Left ventricle myocardium inferior (tissue), 1 donor: ENCODE measurements around the gene LOC101059915.

Experiments
- DNase-seq: peaks from one replicate; pipeline ENCODE4 v3.0.0-alpha.2; 2020
- H3K27ac ChIP-seq: fragments of 200-600 bp; replicated peaks from 2 replicates; pipeline ENCODE4 v1.8.0; 2021
- H3K27me3 ChIP-seq: fragments of 200-600 bp; 2 replicates; pipeline ENCODE4 v1.8.0; 2021; ENCODE audit warnings: low read depth
- H3K36me3 ChIP-seq: fragments of 200-600 bp; 2 replicates; pipeline ENCODE4 v1.8.0; 2021
- H3K4me1 ChIP-seq: fragments of 200-600 bp; 2 replicates; pipeline ENCODE4 v1.8.0; 2021
- H3K4me3 ChIP-seq: fragments of 200-600 bp; 2 replicates; pipeline ENCODE4 v1.8.0; 2021; ENCODE audit warnings: mild to moderate bottlenecking, moderate library complexity
- H3K9me3 ChIP-seq: fragments of 200-600 bp; replicated peaks from 2 replicates; pipeline ENCODE4 v1.8.0; 2021
- intact Hi-C: fragments of 100-400 bp; cut with micrococcal nuclease; formaldehyde crosslinking; loops from one replicate; pipeline ENCODE4 v1.11.0; 2022
- TF ChIP-seq, protein P1 (sequence below): fragments of 200-600 bp; IDR thresholded peaks from 2 replicates; pipeline ENCODE4 v1.8.0; 2021; ENCODE audit warnings: antibody characterized with exemption, mild to moderate bottlenecking, borderline replicate concordance
- donor health status: DM: no; HTN: yes; CAD: no; lungs with severe emphysema.

The LOC101059915 gene

DNA sequence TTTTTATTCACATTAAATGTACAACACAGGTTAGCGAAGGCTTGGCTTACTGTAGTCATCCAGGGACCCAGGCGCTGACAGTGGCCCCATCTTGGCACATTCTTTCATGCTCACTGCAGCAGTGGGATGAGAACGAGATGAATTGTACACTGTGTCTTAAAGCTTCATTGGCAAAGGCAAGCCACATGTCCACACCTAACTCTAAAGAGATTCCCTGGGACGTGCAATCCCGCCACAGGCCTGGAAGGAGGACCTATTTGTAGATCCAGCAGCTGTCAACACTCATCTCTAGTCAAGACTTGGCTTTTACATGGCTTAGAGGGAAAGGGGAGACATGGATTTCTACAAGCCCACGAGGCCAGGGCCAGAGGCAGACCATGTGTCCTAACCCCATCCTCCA is 33.0 kb upstream of the LOC101059915 start:
- TF ChIP-seq, protein P1, sequence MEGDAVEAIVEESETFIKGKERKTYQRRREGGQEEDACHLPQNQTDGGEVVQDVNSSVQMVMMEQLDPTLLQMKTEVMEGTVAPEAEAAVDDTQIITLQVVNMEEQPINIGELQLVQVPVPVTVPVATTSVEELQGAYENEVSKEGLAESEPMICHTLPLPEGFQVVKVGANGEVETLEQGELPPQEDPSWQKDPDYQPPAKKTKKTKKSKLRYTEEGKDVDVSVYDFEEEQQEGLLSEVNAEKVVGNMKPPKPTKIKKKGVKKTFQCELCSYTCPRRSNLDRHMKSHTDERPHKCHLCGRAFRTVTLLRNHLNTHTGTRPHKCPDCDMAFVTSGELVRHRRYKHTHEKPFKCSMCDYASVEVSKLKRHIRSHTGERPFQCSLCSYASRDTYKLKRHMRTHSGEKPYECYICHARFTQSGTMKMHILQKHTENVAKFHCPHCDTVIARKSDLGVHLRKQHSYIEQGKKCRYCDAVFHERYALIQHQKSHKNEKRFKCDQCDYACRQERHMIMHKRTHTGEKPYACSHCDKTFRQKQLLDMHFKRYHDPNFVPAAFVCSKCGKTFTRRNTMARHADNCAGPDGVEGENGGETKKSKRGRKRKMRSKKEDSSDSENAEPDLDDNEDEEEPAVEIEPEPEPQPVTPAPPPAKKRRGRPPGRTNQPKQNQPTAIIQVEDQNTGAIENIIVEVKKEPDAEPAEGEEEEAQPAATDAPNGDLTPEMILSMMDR = no peak
- Histone ChIP-seq H3K4me1 (peaks cover 19% of the 10 kb centered on the region), H3K9me3 (no peaks in the 10 kb centered on the region), H3K36me3 (no peaks in the 10 kb centered on the region), H3K27ac (peak overlapping the region; percentile 75), H3K4me3 (no peak overlapping the region), H3K27me3 (no peaks in the 10 kb centered on the region)
- intact Hi-C loops = no loop called here
- DNase-seq = peak; percentile 44

DNA sequence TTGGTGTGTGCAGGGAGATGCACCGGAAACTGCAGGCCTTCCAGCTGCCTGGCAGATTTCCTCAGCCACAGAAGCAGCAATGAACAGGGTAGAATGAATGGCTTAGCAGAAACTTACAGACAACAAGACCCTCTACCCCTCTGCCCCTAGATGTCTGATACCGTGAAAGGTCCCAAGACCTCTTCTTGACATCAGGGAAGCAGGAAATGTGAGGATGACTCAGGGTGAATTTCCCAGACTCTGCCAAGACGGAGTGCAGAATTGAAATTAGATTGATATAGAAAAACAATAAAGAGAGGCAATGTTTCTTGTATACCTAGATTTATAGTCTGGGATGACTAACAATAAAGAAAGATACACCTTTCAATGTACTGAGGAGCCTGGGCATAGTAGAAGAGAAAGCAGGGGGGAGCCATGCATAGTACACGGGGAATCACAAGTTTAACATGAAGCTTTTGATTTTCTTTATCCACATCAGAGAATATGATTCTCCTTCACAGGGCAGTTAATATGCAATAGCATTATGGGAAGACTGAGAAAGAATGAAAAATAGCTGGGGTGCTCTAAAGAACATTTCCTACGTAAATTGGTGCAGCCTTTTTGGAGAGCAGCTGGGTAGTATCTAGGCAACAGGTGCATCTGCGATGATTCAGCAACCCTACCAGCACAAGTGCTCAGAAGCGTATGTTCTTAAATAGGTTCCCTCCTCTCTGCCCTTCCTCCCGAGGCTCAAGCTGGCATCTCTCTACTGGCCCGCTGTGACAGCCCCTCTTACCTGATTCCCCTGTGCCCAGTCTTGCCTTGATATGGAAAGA is 30.7 kb upstream of the LOC101059915 start:
- TF ChIP-seq, protein P1 = no peak
- no peaks in the 10 kb centered on the region for H3K9me3 ChIP-seq
- DNase-seq = no peak
- H3K36me3 ChIP-seq = no peaks in the 10 kb centered on the region
- peaks cover 19% of the 10 kb centered on the region for H3K4me1 ChIP-seq
- H3K27me3 ChIP-seq = no peaks in the 10 kb centered on the region
- peak overlapping the region; percentile 51 for H3K27ac ChIP-seq
- no peak overlapping the region for H3K4me3 ChIP-seq
- intact Hi-C loops = no loop called here

DNA sequence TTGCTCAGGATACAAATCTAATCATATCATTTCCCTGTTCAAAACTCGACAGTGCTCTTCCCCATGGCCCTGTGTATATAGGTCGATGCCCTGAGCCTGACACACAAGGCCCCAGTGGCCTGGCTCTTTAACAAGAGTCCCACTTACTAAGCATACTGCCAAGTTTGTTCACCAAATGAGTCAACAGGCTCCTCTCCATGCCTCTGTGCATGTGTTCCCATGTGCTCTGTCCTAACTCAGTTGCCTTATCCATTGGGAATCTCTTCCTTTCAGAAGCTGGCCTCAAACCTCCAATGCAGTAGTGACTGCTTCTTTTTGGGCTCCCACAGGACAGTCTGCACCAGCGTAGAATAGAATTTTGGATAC is 30.1 kb upstream of the LOC101059915 start:
- Histone ChIP-seq H3K4me3 (no peak overlapping the region), H3K9me3 (no peaks in the 10 kb centered on the region), H3K27me3 (no peaks in the 10 kb centered on the region), H3K36me3 (no peaks in the 10 kb centered on the region), H3K27ac (peak overlapping the region; percentile 51), H3K4me1 (peaks cover 19% of the 10 kb centered on the region)
- DNase-seq = no peak
- TF ChIP-seq, protein P1 = no peak
- intact Hi-C loops = no loop called here

DNA sequence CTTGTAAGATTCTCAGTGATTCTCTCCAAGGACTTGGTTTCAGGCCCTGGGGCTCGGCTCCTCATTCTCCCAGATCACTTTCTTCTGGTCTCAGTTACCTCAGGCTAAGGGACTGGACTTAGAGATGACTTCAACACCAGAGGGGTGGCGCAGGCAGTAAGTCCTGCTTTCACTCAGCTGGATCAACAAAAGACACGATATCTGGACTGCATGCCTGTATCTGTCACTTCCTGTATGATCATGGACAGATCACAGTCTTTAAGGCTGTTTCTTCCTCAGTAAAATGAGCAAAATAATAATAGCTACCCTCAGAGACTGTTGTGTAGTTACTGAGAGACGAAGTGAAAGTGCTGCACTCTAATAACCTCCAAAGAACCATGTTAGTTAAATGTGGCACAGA is 29.5 kb upstream of the LOC101059915 start:
- Histone ChIP-seq H3K9me3 (no peaks in the 10 kb centered on the region), H3K4me1 (peaks cover 17% of the 10 kb centered on the region), H3K4me3 (no peak overlapping the region), H3K27me3 (no peaks in the 10 kb centered on the region), H3K36me3 (no peaks in the 10 kb centered on the region), H3K27ac (peak overlapping the region; percentile 51)
- intact Hi-C loops = no loop called here
- no peak for DNase-seq
- TF ChIP-seq, protein P1 = no peak

DNA sequence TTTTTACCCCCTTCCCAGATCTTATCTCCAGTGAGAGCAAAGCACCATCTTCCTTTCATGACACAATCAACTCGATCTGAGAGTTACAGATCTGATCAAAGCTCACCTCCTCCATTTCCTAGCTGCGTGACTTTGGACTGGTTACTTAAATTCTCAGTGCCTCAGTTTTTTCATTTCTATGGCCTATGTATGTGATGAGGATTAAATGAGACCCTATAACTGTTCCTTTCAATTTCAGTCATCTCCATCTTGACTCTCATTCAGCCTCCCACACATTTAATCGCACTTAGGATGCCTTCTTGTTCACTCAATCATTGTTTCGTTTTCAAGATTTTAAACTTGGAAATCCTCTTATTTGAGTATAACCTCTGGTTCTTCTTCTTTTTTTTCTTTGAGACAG is 28.9 kb upstream of the LOC101059915 start:
- no peak overlapping the region for H3K27ac ChIP-seq
- H3K36me3 ChIP-seq = no peaks in the 10 kb centered on the region
- no peak overlapping the region for H3K4me3 ChIP-seq
- TF ChIP-seq, protein P1 = no peak
- H3K9me3 ChIP-seq = no peaks in the 10 kb centered on the region
- H3K27me3 ChIP-seq = no peaks in the 10 kb centered on the region
- no peak for DNase-seq
- peaks cover 12% of the 10 kb centered on the region for H3K4me1 ChIP-seq
- intact Hi-C loops = no loop called here
